ENCODE data around the gene ARID1B.

The ARID1B gene

GRCh38 chr6:156954816-156955215, 177.6 kb downstream of the ARID1B start:
- Histone ChIP-seq H3K36me3 (replicated peaks; ENCODE audit: insufficient read depth, low read length) (no peaks in the 10 kb centered on the region), H3K4me2 (ENCODE audit: low read depth, low read length) (no peak overlapping the region), H3K9me3 (replicated peaks; ENCODE audit: insufficient read depth, low read length) (no peaks in the 10 kb centered on the region), H3K27ac (ENCODE audit: low read length) (no peak overlapping the region), H3K9me2 (replicated peaks; ENCODE audit: insufficient read depth, low read length) (no peaks in the 10 kb centered on the region), H3K4me3 (ENCODE audit: low read length) (no peak overlapping the region), H3K9ac (ENCODE audit: low read length) (no peak overlapping the region), H3K79me2 (ENCODE audit: low read length) (peaks cover 78% of the 10 kb centered on the region), H3K27me3 (replicated peaks; ENCODE audit: insufficient read depth, low read length) (no peaks in the 10 kb centered on the region), H3K4me1 (ENCODE audit: low read length) (no peaks in the 10 kb centered on the region), H4K20me1 (ENCODE audit: insufficient read depth, low read length) (peaks cover 4% of the 10 kb centered on the region; the same call in 1 of the 2 replicates), H3F3A (ENCODE audit: insufficient read depth, low read length) (no peaks in the 10 kb centered on the region), H2AFZ (ENCODE audit: low read length) (no peak overlapping the region)
- no peak for TF ChIP-seq EZH2 (optimal IDR thresholded peaks at IDR 0.05; ENCODE audit: low read depth, low read length)
- TF ChIP-seq CTCF (IDR thresholded peaks at IDR 0.05; ENCODE audit: low read length) = no peak
- TF ChIP-seq EZH2phosphoT487 (IDR thresholded peaks at IDR 0.05; ENCODE audit: low read length) = no peak
- DNase-seq = no peak

GRCh38 chr6:156955494-156956183, 178.5 kb downstream of the ARID1B start:
- Histone ChIP-seq H3K27ac (ENCODE audit: low read length) (no peak overlapping the region), H3K4me1 (ENCODE audit: low read length) (no peaks in the 10 kb centered on the region)

GRCh38 chr6:156956286-156956685, 179.1 kb downstream of the ARID1B start:
- H3K27ac ChIP-seq (ENCODE audit: low read length) = no peak overlapping the region
- peaks cover 76% of the 10 kb centered on the region for H3K79me2 ChIP-seq (ENCODE audit: low read length)
- H3K9me2 ChIP-seq (replicated peaks; ENCODE audit: insufficient read depth, low read length) = no peaks in the 10 kb centered on the region
- no peak overlapping the region for H3K4me3 ChIP-seq (ENCODE audit: low read length)
- H3F3A ChIP-seq (ENCODE audit: insufficient read depth, low read length) = no peaks in the 10 kb centered on the region
- no peaks in the 10 kb centered on the region for H3K4me1 ChIP-seq (ENCODE audit: low read length)
- H3K9ac ChIP-seq (ENCODE audit: low read length) = no peak overlapping the region
- H3K36me3 ChIP-seq (replicated peaks; ENCODE audit: insufficient read depth, low read length) = no peaks in the 10 kb centered on the region
- no peak overlapping the region for H3K4me2 ChIP-seq (ENCODE audit: low read depth, low read length)
- H3K27me3 ChIP-seq (replicated peaks; ENCODE audit: insufficient read depth, low read length) = no peaks in the 10 kb centered on the region
- H4K20me1 ChIP-seq (ENCODE audit: insufficient read depth, low read length) = peaks cover 4% of the 10 kb centered on the region; the same call in 1 of the 2 replicates
- DNase-seq = no peak
- no peak overlapping the region for H2AFZ ChIP-seq (ENCODE audit: low read length)
- TF ChIP-seq CTCF (IDR thresholded peaks at IDR 0.05; ENCODE audit: low read length) (no peak), EZH2phosphoT487 (IDR thresholded peaks at IDR 0.05; ENCODE audit: low read length) (no peak), EZH2 (optimal IDR thresholded peaks at IDR 0.05; ENCODE audit: low read depth, low read length) (no peak)
- H3K9me3 ChIP-seq (replicated peaks; ENCODE audit: insufficient read depth, low read length) = no peaks in the 10 kb centered on the region

More at GRCh38 chr6:156955494-156956183, 178.5 kb downstream of the ARID1B start:
- Histone ChIP-seq H3K9ac (ENCODE audit: low read length) (no peak overlapping the region), H3K36me3 (replicated peaks; ENCODE audit: insufficient read depth, low read length) (no peaks in the 10 kb centered on the region), H3K79me2 (ENCODE audit: low read length) (peaks cover 70% of the 10 kb centered on the region), H4K20me1 (ENCODE audit: insufficient read depth, low read length) (peaks cover 4% of the 10 kb centered on the region; the same call in 1 of the 2 replicates), H3K9me2 (replicated peaks; ENCODE audit: insufficient read depth, low read length) (no peaks in the 10 kb centered on the region), H3K27me3 (replicated peaks; ENCODE audit: insufficient read depth, low read length) (no peaks in the 10 kb centered on the region), H3F3A (ENCODE audit: insufficient read depth, low read length) (no peaks in the 10 kb centered on the region), H3K4me3 (ENCODE audit: low read length) (no peak overlapping the region), H3K9me3 (replicated peaks; ENCODE audit: insufficient read depth, low read length) (no peaks in the 10 kb centered on the region), H3K4me2 (ENCODE audit: low read depth, low read length) (no peak overlapping the region), H2AFZ (ENCODE audit: low read length) (no peak overlapping the region)
- no peak for TF ChIP-seq EZH2 (optimal IDR thresholded peaks at IDR 0.05; ENCODE audit: low read depth, low read length)
- no peak for TF ChIP-seq EZH2phosphoT487 (IDR thresholded peaks at IDR 0.05; ENCODE audit: low read length)
- no peak for TF ChIP-seq CTCF (IDR thresholded peaks at IDR 0.05; ENCODE audit: low read length)
- no peak for DNase-seq

Data from MM.1S (cell line).